Measurements from ENCODE around the gene PARM1.
A peak's percentile ranks its signal among the peaks of the same experiment; 100 is the strongest.

PARM1 gene

DNA sequence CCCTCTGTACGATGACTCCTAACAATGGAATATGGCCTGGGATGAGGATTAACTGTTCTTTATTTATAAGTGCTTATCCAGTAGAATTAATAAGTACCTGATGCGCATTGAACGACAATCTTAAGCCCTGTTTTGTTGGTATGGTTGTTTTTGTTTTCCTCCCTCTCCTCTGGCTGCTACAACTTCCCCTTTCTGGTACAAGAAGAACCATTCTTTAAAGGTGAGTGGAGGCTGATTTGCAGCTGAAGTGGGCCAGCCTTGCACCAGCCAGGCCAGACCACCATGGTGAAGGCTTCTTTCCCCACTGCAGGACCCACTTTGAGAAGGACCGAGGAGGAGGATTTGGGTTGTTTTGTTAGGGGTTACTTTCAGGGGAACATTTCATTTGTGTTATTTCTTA is 113.3 kb downstream of the PARM1 start:
- no peak for DNase-seq
- H3K27ac Mint-ChIP-seq = no peak overlapping the region
- H3K36me3 Mint-ChIP-seq (ENCODE audit: low read depth) = peaks cover 15% of the 10 kb centered on the region
- H3K27me3 Mint-ChIP-seq (ENCODE audit: low read depth, poor library complexity) = peaks cover 6% of the 10 kb centered on the region
- TF ChIP-seq, protein P1, sequence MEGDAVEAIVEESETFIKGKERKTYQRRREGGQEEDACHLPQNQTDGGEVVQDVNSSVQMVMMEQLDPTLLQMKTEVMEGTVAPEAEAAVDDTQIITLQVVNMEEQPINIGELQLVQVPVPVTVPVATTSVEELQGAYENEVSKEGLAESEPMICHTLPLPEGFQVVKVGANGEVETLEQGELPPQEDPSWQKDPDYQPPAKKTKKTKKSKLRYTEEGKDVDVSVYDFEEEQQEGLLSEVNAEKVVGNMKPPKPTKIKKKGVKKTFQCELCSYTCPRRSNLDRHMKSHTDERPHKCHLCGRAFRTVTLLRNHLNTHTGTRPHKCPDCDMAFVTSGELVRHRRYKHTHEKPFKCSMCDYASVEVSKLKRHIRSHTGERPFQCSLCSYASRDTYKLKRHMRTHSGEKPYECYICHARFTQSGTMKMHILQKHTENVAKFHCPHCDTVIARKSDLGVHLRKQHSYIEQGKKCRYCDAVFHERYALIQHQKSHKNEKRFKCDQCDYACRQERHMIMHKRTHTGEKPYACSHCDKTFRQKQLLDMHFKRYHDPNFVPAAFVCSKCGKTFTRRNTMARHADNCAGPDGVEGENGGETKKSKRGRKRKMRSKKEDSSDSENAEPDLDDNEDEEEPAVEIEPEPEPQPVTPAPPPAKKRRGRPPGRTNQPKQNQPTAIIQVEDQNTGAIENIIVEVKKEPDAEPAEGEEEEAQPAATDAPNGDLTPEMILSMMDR (IDR thresholded peaks at IDR 0.05) = no peak
- no peak overlapping the region for H3K4me3 Mint-ChIP-seq
- peaks cover 10% of the 10 kb centered on the region for H3K9me3 Mint-ChIP-seq
- peaks cover 25% of the 10 kb centered on the region for H3K4me1 Mint-ChIP-seq

- no peak for DNase-seq
- H3K9me3 Mint-ChIP-seq = peaks cover 10% of the 10 kb centered on the region
- H3K4me1 Mint-ChIP-seq = peaks cover 25% of the 10 kb centered on the region
- TF ChIP-seq, protein P1 (IDR thresholded peaks at IDR 0.05) = no peak
- peaks cover 11% of the 10 kb centered on the region for H3K36me3 Mint-ChIP-seq (ENCODE audit: low read depth)
- peak overlapping the region; percentile 43 for H3K27ac Mint-ChIP-seq
- peaks cover 6% of the 10 kb centered on the region for H3K27me3 Mint-ChIP-seq (ENCODE audit: low read depth, poor library complexity)
- H3K4me3 Mint-ChIP-seq = no peak overlapping the region
These were observed 113.7 kb downstream of the PARM1 start for GRCh38 chr4:75046641-75047040.

DNA sequence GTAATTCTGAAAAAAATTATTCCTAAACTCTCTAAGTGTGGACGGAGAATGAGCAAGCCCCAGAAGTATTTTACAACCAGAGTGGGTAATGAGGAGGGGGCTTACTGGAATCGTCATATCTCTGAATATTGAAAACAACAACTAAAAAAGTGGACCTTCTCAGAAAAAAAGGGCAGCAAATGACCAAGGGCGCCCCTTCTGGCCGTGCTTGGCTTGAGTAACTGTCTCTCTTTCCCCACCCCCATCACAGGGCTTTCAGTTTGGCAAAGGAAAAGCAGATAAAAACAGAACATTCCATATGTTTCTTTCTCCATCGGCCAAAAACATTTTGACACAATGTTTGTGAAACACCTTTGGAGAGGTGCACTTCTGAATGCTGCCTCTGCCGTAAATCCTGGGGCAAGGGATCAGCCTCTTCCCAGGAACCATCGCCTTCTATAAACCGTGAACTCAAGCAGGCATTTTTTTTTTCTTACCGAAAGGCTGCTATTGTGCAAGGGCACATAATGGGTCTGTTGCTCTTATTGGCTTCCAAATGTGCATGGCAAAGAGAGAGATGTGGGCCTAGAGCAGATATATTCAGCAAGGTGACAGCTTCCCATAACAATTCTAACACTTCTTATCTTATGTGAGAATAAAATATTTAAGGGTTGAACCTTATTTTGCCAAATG is 115.4 kb downstream of the PARM1 start:
- TF ChIP-seq, protein P1 (IDR thresholded peaks at IDR 0.05) = peak; percentile 21
- Mint-ChIP-seq H3K36me3 (ENCODE audit: low read depth) (peaks cover 10% of the 10 kb centered on the region), H3K27ac (no peak overlapping the region), H3K4me3 (no peak overlapping the region), H3K9me3 (peaks cover 10% of the 10 kb centered on the region), H3K4me1 (peaks cover 25% of the 10 kb centered on the region), H3K27me3 (ENCODE audit: low read depth, poor library complexity) (peaks cover 6% of the 10 kb centered on the region)
- DNase-seq = no peak

DNA sequence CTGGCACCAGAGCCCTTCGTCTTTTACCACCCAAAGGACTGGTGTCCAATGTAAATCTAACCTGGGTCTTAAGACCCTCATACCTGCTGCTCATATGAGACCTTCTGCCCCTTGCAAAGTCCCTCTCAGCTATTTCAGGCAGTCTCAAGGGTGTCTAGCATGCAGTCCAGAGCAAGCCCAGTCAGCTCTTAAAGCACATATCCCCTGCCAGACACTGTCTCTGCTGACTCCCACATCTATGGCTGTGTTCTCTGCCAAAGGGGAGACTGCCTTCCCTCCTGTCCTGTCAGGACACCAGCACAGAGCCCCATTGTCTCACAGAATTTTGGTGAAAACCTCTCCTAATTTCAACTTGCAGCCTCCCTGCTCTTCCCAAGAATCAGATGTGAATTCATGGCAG is 118.5 kb downstream of the PARM1 start:
- H3K36me3 Mint-ChIP-seq (ENCODE audit: low read depth) = no peaks in the 10 kb centered on the region
- peaks cover 25% of the 10 kb centered on the region for H3K4me1 Mint-ChIP-seq
- DNase-seq = no peak
- TF ChIP-seq, protein P1 (IDR thresholded peaks at IDR 0.05) = no peak
- H3K9me3 Mint-ChIP-seq = no peaks in the 10 kb centered on the region
- peaks cover 11% of the 10 kb centered on the region for H3K27me3 Mint-ChIP-seq (ENCODE audit: low read depth, poor library complexity)
- H3K27ac Mint-ChIP-seq = no peak overlapping the region
- no peak overlapping the region for H3K4me3 Mint-ChIP-seq

DNA sequence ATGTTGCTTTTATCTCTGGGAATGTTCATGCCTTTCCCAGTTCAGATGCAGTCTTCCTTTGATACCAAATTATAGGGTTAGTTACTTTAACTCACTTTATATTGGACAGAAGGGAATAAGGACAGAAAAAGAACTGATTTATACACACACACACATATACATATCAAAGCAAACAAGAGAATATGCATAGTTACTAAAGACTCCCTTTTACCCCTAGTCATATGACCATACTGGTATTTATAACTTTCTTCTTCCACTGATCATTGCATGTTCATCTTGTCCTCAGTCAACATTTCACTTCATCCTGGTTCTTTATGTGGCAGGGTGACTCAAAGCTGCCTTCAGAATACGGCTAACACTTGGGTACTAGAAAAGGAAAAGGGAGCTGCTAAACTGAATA is 120.4 kb downstream of the PARM1 start:
- Mint-ChIP-seq H3K4me3 (no peak overlapping the region), H3K36me3 (ENCODE audit: low read depth) (no peaks in the 10 kb centered on the region), H3K27me3 (ENCODE audit: low read depth, poor library complexity) (peaks cover 9% of the 10 kb centered on the region), H3K27ac (no peak overlapping the region), H3K4me1 (peaks cover 8% of the 10 kb centered on the region), H3K9me3 (no peaks in the 10 kb centered on the region)
- no peak for DNase-seq
- TF ChIP-seq, protein P1 (IDR thresholded peaks at IDR 0.05) = no peak

GRCh38 chr4:75054078-75054477 is 121.2 kb downstream of the PARM1 start:
- H3K9me3 Mint-ChIP-seq = no peaks in the 10 kb centered on the region
- no peaks in the 10 kb centered on the region for H3K36me3 Mint-ChIP-seq (ENCODE audit: low read depth)
- peaks cover 9% of the 10 kb centered on the region for H3K27me3 Mint-ChIP-seq (ENCODE audit: low read depth, poor library complexity)
- peaks cover under 1% of the 10 kb centered on the region for H3K4me1 Mint-ChIP-seq
- DNase-seq = no peak
- TF ChIP-seq, protein P1 (IDR thresholded peaks at IDR 0.05) = no peak
- H3K27ac Mint-ChIP-seq = no peak overlapping the region
- H3K4me3 Mint-ChIP-seq = no peak overlapping the region

Measured in nephron progenitor cell (in vitro differentiated cells).